Brain microvascular endothelial cell (primary cell): ENCODE data around the gene DTNB.
"Not testable (repeated sequence)": the region's sequence is repeated elsewhere in the genome, so short reads cannot be mapped to it uniquely, and the experiment has no call there.

Experiments used
- DNase-seq: peaks from one replicate; pipeline ENCODE4 v3.0.0-alpha.2; 2020
- H3K27ac ChIP-seq: fragments of 250-450 bp; sonication (Bioruptor Pico); 2 replicates; pipeline ENCODE4 v1.5.1; 2020; ENCODE audit warnings: mild to moderate bottlenecking, moderate library complexity
- H3K27me3 ChIP-seq: fragments of 250-450 bp; sonication (Bioruptor Pico); replicated peaks from 2 replicates; pipeline ENCODE4 v1.5.1; 2020; ENCODE audit warnings: mild to moderate bottlenecking
- H3K36me3 ChIP-seq: fragments of 250-450 bp; sonication (Bioruptor Pico); replicated peaks from 2 replicates; pipeline ENCODE4 v1.5.1; 2020; ENCODE audit warnings: mild to moderate bottlenecking
- H3K4me3 ChIP-seq: 2 replicates; pipeline ENCODE4 v1.5.1; 2011; ENCODE audit warnings: low read depth, mild to moderate bottlenecking, control low read depth, low read length, moderate library complexity
- in situ Hi-C: cut with HindIII; loops from 2 replicates; pipeline ENCODE4 v1.10.0; 2017; ENCODE audit warnings: low sequenced_read_pairs, low pct_ligation_motif_present
- TF ChIP-seq, protein P1 (sequence below): IDR thresholded peaks from 2 replicates; pipeline ENCODE4 v1.5.1; 2011; ENCODE audit warnings: low read depth, mild to moderate bottlenecking, moderate library complexity, low read length, control low read depth, inconsistent platforms; ENCODE audit errors: missing control alignments

DTNB gene

DNA sequence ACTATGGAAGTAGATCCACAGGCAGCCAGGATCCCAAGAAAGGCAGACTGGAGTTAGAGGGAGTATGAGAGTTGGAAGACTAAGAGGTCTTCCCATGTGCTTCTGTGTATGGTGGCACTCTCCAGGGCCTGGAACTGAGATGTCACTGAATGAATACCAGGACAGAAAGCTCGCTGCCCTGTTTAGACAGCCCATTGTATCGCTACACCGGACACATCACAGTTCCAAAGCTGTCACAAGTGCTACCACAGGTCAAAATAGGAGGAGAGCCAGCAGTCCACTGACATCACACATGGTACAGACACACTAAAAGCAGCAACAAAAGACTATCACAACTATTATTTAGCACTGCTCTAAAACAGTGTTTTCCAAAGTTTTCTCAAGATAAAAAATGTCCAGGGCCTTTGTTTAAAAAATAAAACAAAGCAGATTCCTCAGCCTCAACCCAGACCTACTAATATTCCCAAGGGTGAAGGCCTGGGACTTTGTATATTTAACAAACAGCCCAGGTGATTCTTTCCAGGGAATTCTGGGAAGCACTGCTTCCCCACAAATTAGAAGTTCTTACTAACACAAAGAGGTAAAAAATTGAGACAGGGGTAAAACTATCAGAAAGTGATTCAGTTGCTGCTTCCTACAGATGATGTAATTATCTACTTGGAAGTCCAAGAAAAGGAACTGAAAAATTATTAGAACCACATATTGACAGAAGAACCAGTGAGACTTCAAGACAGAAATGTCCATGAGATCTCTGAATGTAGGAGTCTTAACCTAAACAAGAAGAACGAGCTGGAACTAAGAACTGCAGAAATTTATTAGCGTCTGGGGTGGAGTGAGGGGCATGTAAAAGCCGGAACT is 116.0 kb downstream of the DTNB start:
- H3K4me3 ChIP-seq = no peak overlapping the region
- H3K27ac ChIP-seq = no peak overlapping the region
- no peak for DNase-seq
- H3K36me3 ChIP-seq = no peaks in the 10 kb centered on the region
- in situ Hi-C loops = no loop called here
- TF ChIP-seq, protein P1, sequence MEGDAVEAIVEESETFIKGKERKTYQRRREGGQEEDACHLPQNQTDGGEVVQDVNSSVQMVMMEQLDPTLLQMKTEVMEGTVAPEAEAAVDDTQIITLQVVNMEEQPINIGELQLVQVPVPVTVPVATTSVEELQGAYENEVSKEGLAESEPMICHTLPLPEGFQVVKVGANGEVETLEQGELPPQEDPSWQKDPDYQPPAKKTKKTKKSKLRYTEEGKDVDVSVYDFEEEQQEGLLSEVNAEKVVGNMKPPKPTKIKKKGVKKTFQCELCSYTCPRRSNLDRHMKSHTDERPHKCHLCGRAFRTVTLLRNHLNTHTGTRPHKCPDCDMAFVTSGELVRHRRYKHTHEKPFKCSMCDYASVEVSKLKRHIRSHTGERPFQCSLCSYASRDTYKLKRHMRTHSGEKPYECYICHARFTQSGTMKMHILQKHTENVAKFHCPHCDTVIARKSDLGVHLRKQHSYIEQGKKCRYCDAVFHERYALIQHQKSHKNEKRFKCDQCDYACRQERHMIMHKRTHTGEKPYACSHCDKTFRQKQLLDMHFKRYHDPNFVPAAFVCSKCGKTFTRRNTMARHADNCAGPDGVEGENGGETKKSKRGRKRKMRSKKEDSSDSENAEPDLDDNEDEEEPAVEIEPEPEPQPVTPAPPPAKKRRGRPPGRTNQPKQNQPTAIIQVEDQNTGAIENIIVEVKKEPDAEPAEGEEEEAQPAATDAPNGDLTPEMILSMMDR = no peak
- H3K27me3 ChIP-seq = no peaks in the 10 kb centered on the region

DNA sequence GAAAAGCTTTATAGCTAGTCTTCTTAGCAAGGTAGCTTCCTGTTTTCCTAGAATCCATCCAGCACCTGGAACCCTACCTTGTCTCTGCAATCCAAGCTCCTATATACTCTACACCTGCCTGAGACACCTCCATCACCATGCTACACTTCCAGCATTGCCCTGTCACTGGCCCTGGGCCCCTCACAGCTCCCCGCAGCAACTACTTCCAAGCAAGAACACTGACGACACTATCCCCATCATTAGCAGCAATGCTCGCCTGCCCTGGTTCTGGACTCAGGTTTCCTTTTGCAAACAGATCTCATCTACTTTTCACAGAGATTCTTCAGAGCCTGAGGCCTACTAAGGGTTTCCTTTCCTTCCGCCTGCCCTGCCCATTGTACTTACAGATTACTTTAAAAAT is 121.1 kb downstream of the DTNB start:
- no peak overlapping the region for H3K27ac ChIP-seq
- no peaks in the 10 kb centered on the region for H3K36me3 ChIP-seq
- in situ Hi-C loops = no loop called here
- TF ChIP-seq, protein P1 = no peak
- no peaks in the 10 kb centered on the region for H3K27me3 ChIP-seq
- no peak for DNase-seq
- H3K4me3 ChIP-seq = no peak overlapping the region

DNA sequence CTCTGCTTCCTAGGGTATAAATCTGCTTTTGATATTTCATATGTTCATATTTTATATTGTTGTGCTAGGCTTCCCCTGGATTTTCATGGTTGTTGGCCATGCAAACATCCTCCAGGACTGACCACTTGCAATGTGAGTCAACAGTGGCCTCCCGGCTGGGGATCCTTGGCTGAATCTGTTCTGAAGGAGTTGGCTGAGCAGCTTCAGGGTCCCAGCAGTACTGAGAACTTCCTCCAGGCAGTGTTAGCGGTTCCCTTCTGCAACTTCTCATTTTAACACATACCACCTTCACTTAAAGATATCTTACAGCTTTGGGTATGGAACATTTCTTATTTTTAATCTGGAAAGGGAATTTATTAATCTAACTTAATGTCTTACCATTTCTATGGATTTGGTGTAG is 122.1 kb downstream of the DTNB start:
- H3K4me3 ChIP-seq = no peak overlapping the region
- no peaks in the 10 kb centered on the region for H3K27me3 ChIP-seq
- H3K27ac ChIP-seq = no peak overlapping the region
- H3K36me3 ChIP-seq = no peaks in the 10 kb centered on the region
- in situ Hi-C loops = no loop called here
- DNase-seq = peak; percentile 29
- TF ChIP-seq, protein P1 = no peak

DNA sequence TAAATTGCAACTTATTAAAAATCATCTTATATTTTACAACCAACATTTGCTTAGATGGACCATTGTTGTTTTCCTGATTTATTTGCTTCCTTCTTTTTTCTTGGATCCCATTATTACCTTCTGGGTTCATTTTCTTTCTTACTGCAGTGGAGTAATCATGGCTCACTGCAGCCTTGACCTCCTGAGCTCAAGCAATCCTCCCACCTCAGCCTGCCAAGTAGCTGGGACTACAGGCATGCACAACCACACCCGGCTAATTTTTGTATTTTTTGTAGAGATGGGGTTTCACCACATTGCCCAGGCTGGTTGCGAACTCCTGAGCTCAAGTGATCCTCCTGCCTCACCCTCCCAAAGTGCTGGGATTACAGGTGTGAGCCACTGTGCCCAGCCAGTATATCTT is 123.8 kb downstream of the DTNB start:
- H3K4me3 ChIP-seq, H3K36me3 ChIP-seq, in situ Hi-C loops: not testable (repeated sequence)

DNA sequence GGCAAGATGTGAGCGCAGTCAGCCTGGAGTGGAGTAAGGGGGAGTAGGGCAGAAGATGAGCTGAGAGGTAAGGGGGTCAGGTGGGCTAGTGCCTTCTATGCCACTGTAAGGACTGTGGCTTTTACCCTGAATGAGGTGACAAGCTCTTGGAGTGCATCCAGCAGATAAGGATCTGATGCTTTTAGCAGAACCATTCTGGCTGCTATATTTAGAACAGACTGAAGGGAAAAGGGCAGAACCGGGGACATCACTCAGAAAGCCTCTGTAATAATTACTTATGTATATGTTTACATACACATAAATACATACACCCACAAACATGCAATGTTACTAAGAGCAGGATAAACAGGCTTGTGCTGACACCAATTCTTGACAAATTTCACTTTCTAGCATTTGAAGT is 124.8 kb downstream of the DTNB start:
- no peak overlapping the region for H3K4me3 ChIP-seq
- TF ChIP-seq, protein P1 = no peak
- DNase-seq = no peak
- H3K36me3 ChIP-seq = no peaks in the 10 kb centered on the region
- in situ Hi-C loops = no loop called here
- H3K27ac ChIP-seq = no peak overlapping the region
- H3K27me3 ChIP-seq = no peaks in the 10 kb centered on the region

More for the DNA sequence above, 123.8 kb downstream of the DTNB start:
- H3K27ac ChIP-seq, DNase-seq, H3K27me3 ChIP-seq: not testable (repeated sequence)

DNA sequence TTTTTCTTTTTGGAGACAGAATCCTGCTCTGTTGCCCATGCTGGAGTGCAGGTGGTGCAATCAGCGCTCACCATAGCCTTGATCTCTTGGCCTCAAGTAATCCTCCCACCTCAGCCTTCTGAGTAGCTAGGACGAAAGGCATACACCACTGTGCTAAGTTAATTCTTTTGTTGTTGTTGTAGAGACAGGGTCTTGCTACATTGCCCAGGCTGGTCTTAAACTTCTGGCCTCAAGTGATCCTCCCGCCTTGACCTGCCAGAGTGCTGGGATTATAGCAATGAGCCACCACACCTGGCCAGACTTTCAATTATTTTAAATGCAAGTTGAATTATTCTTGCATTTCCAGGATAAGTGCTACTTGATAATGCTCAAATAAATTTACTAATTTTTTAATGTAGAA is 126.5 kb downstream of the DTNB start:
- Histone ChIP-seq H3K36me3 (no peaks in the 10 kb centered on the region), H3K27ac (no peak overlapping the region), H3K27me3 (no peaks in the 10 kb centered on the region), H3K4me3 (no peak overlapping the region)
- no peak for DNase-seq
- in situ Hi-C loops = no loop called here
- TF ChIP-seq, protein P1 = no peak
